Keratinocyte (primary cell): ENCODE measurements around the gene SRSF2. TPM values are rescaled to one million over a fixed set of nuclear protein-coding genes. Genes with fewer than 3 reads are reported as not detected.

Experiments used
- DNase-seq: peaks from one replicate; pipeline ENCODE4 v3.0.0-alpha.2; 2011; ENCODE audit warnings: low read depth, missing footprints, low spot score
- FAIRE-seq: peaks from 2 replicates; lab custom pipeline; 2011; peaks lifted over from hg19 to GRCh38; lab: Jason Lieb, UNC
- H2AFZ ChIP-seq: 2 replicates; pipeline ENCODE4 v1.6.0; 2012; ENCODE audit warnings: low read length, control low read depth, inconsistent platforms; ENCODE audit not compliant: control insufficient read depth
- H3K27ac ChIP-seq: 2 replicates; pipeline ENCODE4 v1.5.1; 2011; ENCODE audit warnings: low read length; ENCODE audit not compliant: control insufficient read depth, insufficient read depth
- H3K27me3 ChIP-seq: 3 replicates; pipeline ENCODE4 v1.6.0; 2011; ENCODE audit warnings: low read length; ENCODE audit not compliant: control insufficient read depth, insufficient read depth; ENCODE audit errors: extremely low read depth
- H3K36me3 ChIP-seq, 2 experiments: 2 replicates in 1 of 2; 3 replicates in 1 of 2; pipeline ENCODE4 v1.5.1; 2011; ENCODE audit warnings: low read length in 2 of 2, mild to moderate bottlenecking in 1 of 2; ENCODE audit not compliant: control insufficient read depth in 2 of 2, insufficient read depth in 2 of 2; ENCODE audit errors: extremely low read depth in 1 of 2
- H3K4me1 ChIP-seq: 3 replicates; pipeline ENCODE4 v1.5.1; 2011; ENCODE audit warnings: low read length; ENCODE audit not compliant: control insufficient read depth, insufficient read depth; ENCODE audit errors: extremely low read depth
- H3K4me2 ChIP-seq: 3 replicates; pipeline ENCODE4 v1.6.0; 2011; ENCODE audit warnings: low read depth, low read length; ENCODE audit not compliant: control insufficient read depth, insufficient read depth; ENCODE audit errors: extremely low read depth
- H3K4me3 ChIP-seq, 3 experiments: fragments of 200-600 bp in 1 of 3; sonication (generic) in 1 of 3; 2 replicates in 2 of 3; 3 replicates in 1 of 3; pipeline ENCODE4 v1.5.1; 2011 to 2016; ENCODE audit warnings: low read length in 3 of 3, mild to moderate bottlenecking in 3 of 3, control low read depth in 2 of 3, inconsistent platforms in 1 of 3, low read depth in 1 of 3, mixed read lengths in 1 of 3, mixed run types in 1 of 3, moderate library complexity in 1 of 3; ENCODE audit not compliant: control insufficient read depth in 2 of 3, insufficient read depth in 2 of 3; ENCODE audit errors: extremely low read depth in 1 of 3
- H3K79me2 ChIP-seq: 2 replicates; pipeline ENCODE4 v1.6.0; 2012; ENCODE audit warnings: low read length; ENCODE audit not compliant: control insufficient read depth, insufficient read depth
- H3K9ac ChIP-seq: 3 replicates; pipeline ENCODE4 v1.6.0; 2011; ENCODE audit warnings: low read length; ENCODE audit not compliant: control insufficient read depth, insufficient read depth; ENCODE audit errors: extremely low read depth
- H3K9me1 ChIP-seq: 3 replicates; pipeline ENCODE4 v1.6.0; 2011; ENCODE audit warnings: low read length; ENCODE audit not compliant: control insufficient read depth, insufficient read depth; ENCODE audit errors: extremely low read depth
- H3K9me3 ChIP-seq: 2 replicates; pipeline ENCODE4 v1.5.1; 2012; ENCODE audit warnings: low read depth, low read length; ENCODE audit not compliant: control insufficient read depth
- H4K20me1 ChIP-seq: 3 replicates; pipeline ENCODE4 v1.6.0; 2011; ENCODE audit warnings: low read length; ENCODE audit not compliant: control insufficient read depth, insufficient read depth; ENCODE audit errors: extremely low read depth
- CTCF ChIP-seq, 3 experiments: IDR thresholded peaks in 1 of 3; conservative IDR thresholded peaks in 1 of 3; optimal IDR thresholded peaks in 1 of 3; 2 replicates in 2 of 3; 3 replicates in 1 of 3; pipeline versions ENCODE3 to v1.5.1; 2011; ENCODE audit warnings: low read length in 3 of 3, mild to moderate bottlenecking in 3 of 3, moderate library complexity in 2 of 3, control low read depth in 1 of 3, inconsistent platforms in 1 of 3; ENCODE audit not compliant: insufficient read depth in 2 of 3; ENCODE audit errors: extremely low read depth in 1 of 3
- EZH2 ChIP-seq: IDR thresholded peaks from one replicate; pipeline ENCODE4 v1.6.1; 2012; ENCODE audit warnings: inconsistent platforms, mild to moderate bottlenecking, low read length, moderate library complexity
- dilution Hi-C: fragments of 300-500 bp; cut with MboI; formaldehyde crosslinking; loops from one replicate; pipeline ENCODE4 v1.7.0; 2020; ENCODE audit warnings: low sequenced_read_pairs; ENCODE audit not compliant: extremely low pct_ligation_motif_present
- polyA plus RNA-seq, 5 experiments: library from polyadenylated mRNA; depleted of rRNA in 3 of 5; stranded (reverse) in 3 of 5; stranded (forward) in 1 of 5; unstranded in 1 of 5; fragments of >200 nt; gene quantifications; 1 replicate in 1 of 5; 2 replicates in 3 of 5; 3 replicates in 1 of 5; pipeline versions ENCODE4 v1.2.1 to v1.2.3, GENCODE V29; 2011 to 2012; ENCODE audit warnings: missing spikeins in 2 of 5, low read depth in 1 of 5, low replicate concordance in 1 of 5

SRSF2 gene
- polyA plus RNA-seq, 1 donor (not counting 4 experiments of a cell fraction or from before 2014, with no cell fraction given): 249 TPM

GRCh38 chr17:76690596-76691280, 46.4 kb downstream of the SRSF2 start:
- no peaks in the 10 kb centered on the region for H3K9me3 ChIP-seq
- H3K27me3 ChIP-seq: no peaks in the 10 kb centered on the region
- no peak overlapping the region for H3K9ac ChIP-seq
- peaks cover 19% of the 10 kb centered on the region for H3K79me2 ChIP-seq
- H2AFZ ChIP-seq: no peak overlapping the region
- H4K20me1 ChIP-seq: peaks cover 2% of the 10 kb centered on the region
- H3K36me3 ChIP-seq: peaks cover 3 to 9% of the 10 kb centered on the region in 2 experiments
- dilution Hi-C loops: no loop called here
- no peak for DNase-seq
- no peak overlapping the region for H3K4me3 ChIP-seq
- H3K9me1 ChIP-seq: peaks cover 2% of the 10 kb centered on the region
- H3K27ac ChIP-seq: no peak overlapping the region
- no peak overlapping the region for H3K4me2 ChIP-seq
- TF ChIP-seq EZH2 (no peak), CTCF (optimal IDR thresholded peaks at IDR 0.05 in 1 of 3, IDR thresholded peaks at IDR 0.05 in 1 of 3, conservative IDR thresholded peaks at IDR 0.05 in 1 of 3; ENCODE audit: extremely low read depth in 1 of 3, insufficient read depth in 2 of 3, low read length in 3 of 3) (no peak)
- H3K4me1 ChIP-seq: peaks cover 20% of the 10 kb centered on the region
- no peak for FAIRE-seq

- TF ChIP-seq EZH2 (no peak), CTCF (optimal IDR thresholded peaks at IDR 0.05 in 1 of 3, IDR thresholded peaks at IDR 0.05 in 1 of 3, conservative IDR thresholded peaks at IDR 0.05 in 1 of 3; ENCODE audit: extremely low read depth in 1 of 3, insufficient read depth in 2 of 3, low read length in 3 of 3) (no peak)
- H3K9ac ChIP-seq: no peak overlapping the region
- dilution Hi-C loops: no loop called here
- H3K4me2 ChIP-seq: no peak overlapping the region
- H3K27ac ChIP-seq: no peak overlapping the region
- H3K4me3 ChIP-seq: no peak overlapping the region
- no peaks in the 10 kb centered on the region for H3K9me3 ChIP-seq
- peaks cover 13% of the 10 kb centered on the region for H3K4me1 ChIP-seq
- peaks cover 2% of the 10 kb centered on the region for H4K20me1 ChIP-seq
- no peak overlapping the region for H2AFZ ChIP-seq
- peaks cover 2% of the 10 kb centered on the region for H3K9me1 ChIP-seq
- peaks cover 14% of the 10 kb centered on the region for H3K79me2 ChIP-seq
- DNase-seq (no peak), FAIRE-seq (no peak)
- H3K36me3 ChIP-seq: peaks cover 3 to 7% of the 10 kb centered on the region in 2 experiments
- H3K27me3 ChIP-seq: no peaks in the 10 kb centered on the region
These were observed 47.3 kb downstream of the SRSF2 start for GRCh38 chr17:76689859-76690258.
